ENCODE data around the gene YJEFN3. TPM values are rescaled to one million over a fixed set of nuclear protein-coding genes. Genes with fewer than 3 reads are reported as not detected.

The YJEFN3 gene
- total RNA-seq, 1 experiment from 2014 or later = 11.1 TPM

- Mint-ChIP-seq H3K9me3 (no peaks in the 10 kb centered on the region), H3K27me3 (ENCODE audit: low read depth) (no peaks in the 10 kb centered on the region), H3K4me1 (no peaks in the 10 kb centered on the region), H3K27ac (no peak overlapping the region), H3K4me3 (no peak overlapping the region), H3K36me3 (no peaks in the 10 kb centered on the region)
- ChIA-PET CTCF (interaction anchor here (0.5 to 9.9 kb wide), 6 partner anchors 9 to 267 kb away, joined by 3 to 408 read pairs (median 4); partner anchors contain the start of genes CILP2, GMIP and YJEFN3), POLR2A (interaction anchor here (0.6 to 0.7 kb wide), 3 partner anchors 23 to 614 kb away, joined by 3 to 4 read pairs (median 3); partner anchors contain the start of gene YJEFN3)
- ATAC-seq (no peak), DNase-seq (ENCODE audit: low spot score) (no peak)
- TF ChIP-seq GTF2I (CRISPR knock-in tag; conservative IDR thresholded peaks at IDR 0.05) (peak; percentile 35; the same call in 1 of the 2 replicates), PRDM15 (CRISPR knock-in tag; IDR thresholded peaks at IDR 0.05) (no peak)
Observed at GRCh38 chr19:19550972-19551852, 22.5 kb downstream of the YJEFN3 start.

DNA sequence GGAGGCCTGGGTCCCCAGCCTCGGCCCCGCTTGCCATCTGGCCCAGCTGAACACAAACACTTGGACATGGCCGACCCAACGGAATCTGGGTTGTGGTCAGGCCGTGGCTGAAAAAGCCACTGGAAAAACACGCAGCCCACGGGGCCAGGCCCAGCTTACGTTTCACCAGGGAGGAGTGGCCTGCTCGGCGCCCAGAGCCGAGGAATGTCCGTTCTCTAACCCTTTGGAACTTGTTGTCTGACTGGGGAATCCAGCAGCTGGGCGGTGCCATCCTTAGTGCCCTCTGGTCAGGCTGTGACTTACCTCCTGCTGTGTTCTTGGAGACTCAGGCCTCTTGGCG lies 23.1 kb downstream of the YJEFN3 start:
- no peak for ATAC-seq
- POLR2A ChIA-PET = interaction anchor here (0.6 kb wide), 1 partner anchor 52 kb away, joined by 4 read pairs; no protein-coding TSS in a partner anchor
- CTCF ChIA-PET = interaction anchor here (0.6 to 9.9 kb wide), 7 partner anchors 9 to 185 kb away, joined by 3 to 408 read pairs (median 6); partner anchors contain the start of genes CILP2, GMIP and YJEFN3

GRCh38 chr19:19552798-19553197 lies 24.1 kb downstream of the YJEFN3 start:
- ChIA-PET POLR2A (interaction anchor here (1.0 kb wide), 1 partner anchor 17 kb away, joined by 3 read pairs; no protein-coding TSS in a partner anchor), CTCF (interaction anchor here (0.7 to 9.9 kb wide), 34 partner anchors 9 to 328 kb away, joined by 3 to 408 read pairs (median 4); partner anchors contain the start of genes CILP2, GMIP, LPAR2 and NDUFA13)
- ATAC-seq (peak; percentile 78), DNase-seq (ENCODE audit: low spot score) (peak; percentile 84)
- Mint-ChIP-seq H3K4me1 (no peaks in the 10 kb centered on the region), H3K9me3 (no peaks in the 10 kb centered on the region), H3K36me3 (no peaks in the 10 kb centered on the region), H3K27ac (no peak overlapping the region), H3K4me3 (no peak overlapping the region), H3K27me3 (ENCODE audit: low read depth) (no peaks in the 10 kb centered on the region)
- TF ChIP-seq MYBL2 (CRISPR knock-in tag; IDR thresholded peaks at IDR 0.05) (no peak), ZNF396 (CRISPR knock-in tag; IDR thresholded peaks at IDR 0.05; ENCODE audit: borderline replicate concordance) (0 out of 2 replicates have a peak, but pooled peaks have one; percentile 86), ZNF263 (CRISPR knock-in tag; IDR thresholded peaks at IDR 0.05; ENCODE audit: low read depth) (no peak), ZNF121 (CRISPR knock-in tag; IDR thresholded peaks at IDR 0.05) (peak; percentile 100), ZNF416 (CRISPR knock-in tag; IDR thresholded peaks at IDR 0.05) (no peak), ZNF281 (CRISPR knock-in tag; IDR thresholded peaks at IDR 0.05) (no peak), GTF2I (CRISPR knock-in tag; conservative IDR thresholded peaks at IDR 0.05) (peak; percentile 97), PRRX2 (CRISPR knock-in tag; IDR thresholded peaks at IDR 0.05) (0 out of 2 replicates have a peak, but pooled peaks have one; percentile 58), ERG (CRISPR knock-in tag; IDR thresholded peaks at IDR 0.05) (peak; percentile 65; the same call in 1 of the 2 replicates), EMX1 (CRISPR knock-in tag; IDR thresholded peaks at IDR 0.05) (peak; percentile 74; the same call in 1 of the 2 replicates), NFYB (CRISPR knock-in tag; conservative IDR thresholded peaks at IDR 0.05; ENCODE audit: low read depth) (no peak), FOXJ3 (CRISPR knock-in tag; IDR thresholded peaks at IDR 0.05; ENCODE audit: borderline replicate concordance) (no peak), TCF7 (CRISPR knock-in tag; IDR thresholded peaks at IDR 0.05; ENCODE audit: low read depth) (no peak)
- TF ChIP-seq, protein P1, sequence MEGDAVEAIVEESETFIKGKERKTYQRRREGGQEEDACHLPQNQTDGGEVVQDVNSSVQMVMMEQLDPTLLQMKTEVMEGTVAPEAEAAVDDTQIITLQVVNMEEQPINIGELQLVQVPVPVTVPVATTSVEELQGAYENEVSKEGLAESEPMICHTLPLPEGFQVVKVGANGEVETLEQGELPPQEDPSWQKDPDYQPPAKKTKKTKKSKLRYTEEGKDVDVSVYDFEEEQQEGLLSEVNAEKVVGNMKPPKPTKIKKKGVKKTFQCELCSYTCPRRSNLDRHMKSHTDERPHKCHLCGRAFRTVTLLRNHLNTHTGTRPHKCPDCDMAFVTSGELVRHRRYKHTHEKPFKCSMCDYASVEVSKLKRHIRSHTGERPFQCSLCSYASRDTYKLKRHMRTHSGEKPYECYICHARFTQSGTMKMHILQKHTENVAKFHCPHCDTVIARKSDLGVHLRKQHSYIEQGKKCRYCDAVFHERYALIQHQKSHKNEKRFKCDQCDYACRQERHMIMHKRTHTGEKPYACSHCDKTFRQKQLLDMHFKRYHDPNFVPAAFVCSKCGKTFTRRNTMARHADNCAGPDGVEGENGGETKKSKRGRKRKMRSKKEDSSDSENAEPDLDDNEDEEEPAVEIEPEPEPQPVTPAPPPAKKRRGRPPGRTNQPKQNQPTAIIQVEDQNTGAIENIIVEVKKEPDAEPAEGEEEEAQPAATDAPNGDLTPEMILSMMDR (IDR thresholded peaks at IDR 0.05) = peak; percentile 85

More for the DNA sequence above, 23.1 kb downstream of the YJEFN3 start:
- Mint-ChIP-seq H3K4me3 (no peak overlapping the region), H3K27ac (no peak overlapping the region), H3K36me3 (no peaks in the 10 kb centered on the region), H3K9me3 (no peaks in the 10 kb centered on the region), H3K4me1 (no peaks in the 10 kb centered on the region), H3K27me3 (ENCODE audit: low read depth) (no peaks in the 10 kb centered on the region)
- TF ChIP-seq ZNF138 (CRISPR knock-in tag; conservative IDR thresholded peaks at IDR 0.05) (no peak), KAT7 (CRISPR knock-in tag; IDR thresholded peaks at IDR 0.05; ENCODE audit: borderline replicate concordance) (no peak), JUN (CRISPR knock-in tag; IDR thresholded peaks at IDR 0.05) (no peak), JAZF1 (CRISPR knock-in tag; IDR thresholded peaks at IDR 0.05) (no peak)
- DNase-seq (ENCODE audit: low spot score) = no peak
